ENCODE results near the gene HECW1.
A peak's percentile ranks its signal among the peaks of the same experiment; 100 is the strongest.

Gene HECW1

GRCh38 chr7:43362652-43363034, 250.2 kb downstream of the HECW1 start:
- no peak for DNase-seq
- H3K9me3 Mint-ChIP-seq: no peaks in the 10 kb centered on the region
- peaks cover 0 to 12% of the 10 kb centered on the region in 2 donors for H3K27me3 Mint-ChIP-seq
- H3K4me3 Mint-ChIP-seq: no peak overlapping the region
- H3K4me1 Mint-ChIP-seq: no peaks in the 10 kb centered on the region
- H3K27ac Mint-ChIP-seq: no peak overlapping the region
- no peaks in the 10 kb centered on the region for H3K36me3 Mint-ChIP-seq
- ATAC-seq (replicated peaks): no peak

GRCh38 chr7:43363035-43363791, 250.8 kb downstream of the HECW1 start:
- Mint-ChIP-seq H3K27ac (no peak overlapping the region), H3K27me3 (peaks cover 0 to 12% of the 10 kb centered on the region in 2 donors), H3K36me3 (no peaks in the 10 kb centered on the region), H3K4me3 (no peak overlapping the region), H3K4me1 (no peaks in the 10 kb centered on the region), H3K9me3 (no peaks in the 10 kb centered on the region)
- DNase-seq (no peak), ATAC-seq (replicated peaks) (no peak)

- no peak for DNase-seq
- H3K4me1 Mint-ChIP-seq: no peaks in the 10 kb centered on the region
- no peaks in the 10 kb centered on the region for H3K9me3 Mint-ChIP-seq
- H3K27me3 Mint-ChIP-seq: peaks cover 0 to 12% of the 10 kb centered on the region in 2 donors
- ATAC-seq (replicated peaks): no peak
- H3K4me3 Mint-ChIP-seq: no peak overlapping the region
- H3K36me3 Mint-ChIP-seq: no peaks in the 10 kb centered on the region
- H3K27ac Mint-ChIP-seq: no peak overlapping the region
These were observed 251.9 kb downstream of the HECW1 start for GRCh38 chr7:43364391-43364790.

- H3K4me1 Mint-ChIP-seq: no peaks in the 10 kb centered on the region
- DNase-seq (no peak), ATAC-seq (replicated peaks) (no peak)
- no peak overlapping the region for H3K4me3 Mint-ChIP-seq
- peaks cover 4 to 6% of the 10 kb centered on the region in 2 donors for H3K27me3 Mint-ChIP-seq
- no peaks in the 10 kb centered on the region for H3K9me3 Mint-ChIP-seq
- no peak overlapping the region for H3K27ac Mint-ChIP-seq
- no peaks in the 10 kb centered on the region for H3K36me3 Mint-ChIP-seq
These were observed 260.4 kb downstream of the HECW1 start for GRCh38 chr7:43372676-43373355.

GRCh38 chr7:43377196-43377960, 264.9 kb downstream of the HECW1 start:
- DNase-seq (no peak), ATAC-seq (replicated peaks) (no peak)
- Mint-ChIP-seq H3K27ac (no peak overlapping the region), H3K4me3 (no peak overlapping the region), H3K9me3 (no peaks in the 10 kb centered on the region), H3K4me1 (no peaks in the 10 kb centered on the region), H3K36me3 (no peaks in the 10 kb centered on the region), H3K27me3 (peaks cover 6 to 14% of the 10 kb centered on the region in 2 donors)

GRCh38 chr7:43379210-43379609, 266.8 kb downstream of the HECW1 start:
- H3K9me3 Mint-ChIP-seq: no peaks in the 10 kb centered on the region
- no peaks in the 10 kb centered on the region for H3K36me3 Mint-ChIP-seq
- ATAC-seq (replicated peaks) (no peak), DNase-seq (no peak)
- no peak overlapping the region for H3K27ac Mint-ChIP-seq
- peaks cover 0 to 14% of the 10 kb centered on the region in 2 donors for H3K27me3 Mint-ChIP-seq
- no peaks in the 10 kb centered on the region for H3K4me1 Mint-ChIP-seq
- no peak overlapping the region for H3K4me3 Mint-ChIP-seq

GRCh38 chr7:43384616-43385308, 272.3 kb downstream of the HECW1 start:
- peaks cover 7 to 10% of the 10 kb centered on the region in 2 donors for H3K9me3 Mint-ChIP-seq
- peaks cover 3 to 7% of the 10 kb centered on the region in 2 donors for H3K4me1 Mint-ChIP-seq
- peaks cover 23 to 28% of the 10 kb centered on the region in 2 donors for H3K27me3 Mint-ChIP-seq
- no peak overlapping the region for H3K27ac Mint-ChIP-seq
- H3K4me3 Mint-ChIP-seq: no peak overlapping the region
- ATAC-seq (replicated peaks) (no peak), DNase-seq (no peak)
- peaks cover 3 to 5% of the 10 kb centered on the region in 2 donors for H3K36me3 Mint-ChIP-seq

GRCh38 chr7:43385309-43385680, 272.8 kb downstream of the HECW1 start:
- Mint-ChIP-seq H3K4me1 (peaks cover 3 to 7% of the 10 kb centered on the region in 2 donors), H3K36me3 (peaks cover 3 to 5% of the 10 kb centered on the region in 2 donors), H3K9me3 (peaks cover 7 to 10% of the 10 kb centered on the region in 2 donors), H3K4me3 (no peak overlapping the region), H3K27ac (no peak overlapping the region), H3K27me3 (peaks cover 22 to 28% of the 10 kb centered on the region in 2 donors)
- DNase-seq (no peak), ATAC-seq (replicated peaks) (no peak)

GRCh38 chr7:43385856-43386255, 273.4 kb downstream of the HECW1 start:
- no peak for DNase-seq
- peak in 1 of 2 donors; percentile 59 for ATAC-seq (replicated peaks)

GRCh38 chr7:43387932-43388331, 275.5 kb downstream of the HECW1 start:
- peaks cover 7 to 10% of the 10 kb centered on the region in 2 donors for H3K9me3 Mint-ChIP-seq
- ATAC-seq (replicated peaks): no peak
- peaks cover 3 to 7% of the 10 kb centered on the region in 2 donors for H3K4me1 Mint-ChIP-seq
- DNase-seq: no peak
- H3K27ac Mint-ChIP-seq: no peak overlapping the region
- peaks cover 3 to 5% of the 10 kb centered on the region in 2 donors for H3K36me3 Mint-ChIP-seq
- no peak overlapping the region for H3K4me3 Mint-ChIP-seq
- H3K27me3 Mint-ChIP-seq: peaks cover 22 to 33% of the 10 kb centered on the region in 2 donors

More at GRCh38 chr7:43385856-43386255, 273.4 kb downstream of the HECW1 start:
- Mint-ChIP-seq H3K27me3 (peaks cover 22 to 28% of the 10 kb centered on the region in 2 donors), H3K4me3 (no peak overlapping the region), H3K4me1 (peaks cover 3 to 7% of the 10 kb centered on the region in 2 donors), H3K36me3 (peaks cover 3 to 5% of the 10 kb centered on the region in 2 donors), H3K27ac (no peak overlapping the region), H3K9me3 (peaks cover 7 to 10% of the 10 kb centered on the region in 2 donors)

GRCh38 chr7:43390576-43390975, 278.1 kb downstream of the HECW1 start:
- Mint-ChIP-seq H3K9me3 (peaks cover 7 to 10% of the 10 kb centered on the region in 2 donors), H3K27ac (no peak overlapping the region), H3K36me3 (peaks cover 3 to 5% of the 10 kb centered on the region in 2 donors), H3K4me3 (no peak overlapping the region), H3K27me3 (peaks cover 29 to 42% of the 10 kb centered on the region in 2 donors), H3K4me1 (peaks cover 3 to 7% of the 10 kb centered on the region in 2 donors)
- no peak for ATAC-seq (replicated peaks)
- no peak for DNase-seq

GRCh38 chr7:43391518-43391917, 279.1 kb downstream of the HECW1 start:
- H3K4me3 Mint-ChIP-seq: no peak overlapping the region

GRCh38 chr7:43392638-43393330, 280.3 kb downstream of the HECW1 start:
- Mint-ChIP-seq H3K27ac (no peak overlapping the region), H3K4me3 (no peak overlapping the region), H3K9me3 (peaks cover 0 to 3% of the 10 kb centered on the region in 2 donors), H3K4me1 (no peaks in the 10 kb centered on the region), H3K27me3 (peaks cover 29 to 43% of the 10 kb centered on the region in 2 donors), H3K36me3 (no peaks in the 10 kb centered on the region)
- ATAC-seq (replicated peaks) (no peak), DNase-seq (no peak)

More at GRCh38 chr7:43391518-43391917, 279.1 kb downstream of the HECW1 start:
- Mint-ChIP-seq H3K36me3 (no peaks in the 10 kb centered on the region), H3K4me1 (no peaks in the 10 kb centered on the region), H3K9me3 (peaks cover 0 to 3% of the 10 kb centered on the region in 2 donors), H3K27me3 (peaks cover 23 to 37% of the 10 kb centered on the region in 2 donors), H3K27ac (no peak overlapping the region)
- DNase-seq (no peak), ATAC-seq (replicated peaks) (no peak)

All from stimulated activated naive B cell treated with anti-CD40 and anti-IgM and Interleukin-4, amounts not matched to agents 10 μg/mL and 1 μg/mL and 100 μg/mL, for 72 hours (primary cell).